H9 (cell line): ENCODE data around the gene WDR72. TPM values are rescaled to one million over a fixed set of nuclear protein-coding genes. Genes with fewer than 3 reads are reported as not detected.

Experiments
- DNase-seq: peaks from one replicate; pipeline ENCODE4 v3.0.0-alpha.2; 2017
- H2AFZ ChIP-seq: one replicate; pipeline ENCODE4 v1.6.1; 2013; ENCODE audit warnings: mild to moderate bottlenecking, low read length, control low read depth, moderate library complexity
- H2AK5ac ChIP-seq: 2 replicates; pipeline ENCODE4 v1.6.1; 2013; ENCODE audit warnings: low read length, control low read depth, mixed read lengths; ENCODE audit not compliant: insufficient read length
- H2BK120ac ChIP-seq: one replicate; pipeline ENCODE4 v1.6.1; 2013; ENCODE audit warnings: low read depth, mild to moderate bottlenecking, low read length, control low read depth, inconsistent platforms; ENCODE audit not compliant: poor library complexity, severe bottlenecking
- H2BK12ac ChIP-seq: 2 replicates; pipeline ENCODE4 v1.6.1; 2013; ENCODE audit warnings: low read length, control low read depth, mixed read lengths, low read depth; ENCODE audit not compliant: insufficient read length
- H2BK15ac ChIP-seq: 2 replicates; pipeline ENCODE4 v1.6.1; 2013; ENCODE audit warnings: low read depth, low read length, control low read depth
- H2BK20ac ChIP-seq: one replicate; pipeline ENCODE4 v1.6.1; 2013; ENCODE audit warnings: low read depth, mild to moderate bottlenecking, low read length, control low read depth, inconsistent platforms; ENCODE audit not compliant: poor library complexity, severe bottlenecking
- H2BK5ac ChIP-seq: 2 replicates; pipeline ENCODE4 v1.6.1; 2013; ENCODE audit warnings: low read length, control low read depth, mixed read lengths; ENCODE audit not compliant: insufficient read length
- H3K14ac ChIP-seq: 2 replicates; pipeline ENCODE4 v1.6.1; 2013; ENCODE audit warnings: low read length, control low read depth; ENCODE audit not compliant: insufficient read depth
- H3K18ac ChIP-seq: 2 replicates; pipeline ENCODE4 v1.6.1; 2013; ENCODE audit warnings: low read depth, mild to moderate bottlenecking, mixed read lengths, low read length, control low read depth; ENCODE audit not compliant: insufficient read length
- H3K23ac ChIP-seq: 2 replicates; pipeline ENCODE4 v1.6.1; 2013; ENCODE audit warnings: low read length, control low read depth, mixed read lengths, low read depth; ENCODE audit not compliant: insufficient read length
- H3K23me2 ChIP-seq: 2 replicates; pipeline ENCODE4 v1.6.1; 2013; ENCODE audit warnings: low read depth, mild to moderate bottlenecking, mixed read lengths, low read length, control low read depth; ENCODE audit not compliant: insufficient read length, poor library complexity, severe bottlenecking
- H3K27ac ChIP-seq: 2 replicates; pipeline ENCODE4 v1.5.1; 2013; ENCODE audit warnings: low read length, control low read depth, mixed read lengths, low read depth; ENCODE audit not compliant: insufficient read length
- H3K27me3 ChIP-seq: 2 replicates; pipeline ENCODE4 v1.6.1; 2013; ENCODE audit warnings: low read length, control low read depth, inconsistent platforms; ENCODE audit not compliant: insufficient read depth
- H3K4ac ChIP-seq: 2 replicates; pipeline ENCODE4 v1.6.1; 2013; ENCODE audit warnings: low read depth, mild to moderate bottlenecking, control low read depth, inconsistent platforms, low read length, moderate library complexity
- H3K4me1 ChIP-seq: 2 replicates; pipeline ENCODE4 v1.6.1; 2013; ENCODE audit warnings: low read length, control low read depth, inconsistent platforms; ENCODE audit not compliant: insufficient read depth
- H3K4me2 ChIP-seq: 2 replicates; pipeline ENCODE4 v1.6.1; 2013; ENCODE audit warnings: low read length, control low read depth, mixed read lengths; ENCODE audit not compliant: insufficient read length, insufficient read depth
- H3K56ac ChIP-seq: 2 replicates; pipeline ENCODE4 v1.6.1; 2013; ENCODE audit warnings: low read depth, mild to moderate bottlenecking, mixed read lengths, low read length, control low read depth; ENCODE audit not compliant: insufficient read length
- H3K79me1 ChIP-seq: 2 replicates; pipeline ENCODE4 v1.6.1; 2013; ENCODE audit warnings: low read depth, mild to moderate bottlenecking, moderate library complexity, low read length, control low read depth, inconsistent platforms; ENCODE audit not compliant: insufficient read depth, poor library complexity, severe bottlenecking
- H3K79me2 ChIP-seq: 2 replicates; pipeline ENCODE4 v1.6.1; 2013; ENCODE audit warnings: low read length, control low read depth, inconsistent platforms; ENCODE audit not compliant: insufficient read depth
- H3K9ac ChIP-seq: 2 replicates; pipeline ENCODE4 v1.6.1; 2013; ENCODE audit warnings: low read length, control low read depth, mixed read lengths; ENCODE audit not compliant: insufficient read length; ENCODE audit errors: extremely low read depth
- H3K9me3 ChIP-seq: one replicate; pipeline ENCODE4 v1.6.1; 2013; ENCODE audit warnings: low read depth, low read length, inconsistent platforms; ENCODE audit not compliant: control insufficient read depth
- H3T11ph ChIP-seq: one replicate; pipeline ENCODE4 v1.6.1; 2013; ENCODE audit warnings: mild to moderate bottlenecking, low read length, control low read depth, inconsistent platforms
- H4K20me1 ChIP-seq: one replicate; pipeline ENCODE4 v1.6.1; 2013; ENCODE audit not compliant: control insufficient read depth, insufficient read length, insufficient read depth
- H4K5ac ChIP-seq: 2 replicates; pipeline ENCODE4 v1.6.1; 2013; ENCODE audit warnings: low read depth, mild to moderate bottlenecking, mixed read lengths, low read length, control low read depth; ENCODE audit not compliant: insufficient read length
- H4K8ac ChIP-seq: replicated peaks from 2 replicates; pipeline ENCODE4 v1.6.1; 2013; ENCODE audit warnings: low read length, control low read depth, mixed read lengths, low read depth; ENCODE audit not compliant: insufficient read length
- H4K91ac ChIP-seq: 2 replicates; pipeline ENCODE4 v1.6.1; 2013; ENCODE audit warnings: low read depth, mild to moderate bottlenecking, moderate library complexity, mixed read lengths, low read length, control low read depth; ENCODE audit not compliant: insufficient read length
- H3K27ac Mint-ChIP-seq, 3 experiments: 2 replicates in 2 of 3; 3 replicates in 1 of 3; pipeline ENCODE4 v1.8.0; 2020 to 2021; ENCODE audit warnings: mixed read lengths in 3 of 3, mild to moderate bottlenecking in 1 of 3, moderate library complexity in 1 of 3
- H3K27me3 Mint-ChIP-seq: 2 replicates; pipeline ENCODE4 v1.8.0; 2021; ENCODE audit warnings: low read depth, mild to moderate bottlenecking, moderate library complexity, mixed read lengths
- H3K36me3 Mint-ChIP-seq, 3 experiments: 2 replicates in 2 of 3; 3 replicates in 1 of 3; pipeline ENCODE4 v1.8.0; 2020 to 2021; ENCODE audit warnings: low read depth in 3 of 3, mixed read lengths in 3 of 3; ENCODE audit not compliant: insufficient read depth in 1 of 3
- H3K4me1 Mint-ChIP-seq, 2 experiments: 2 replicates each; pipeline ENCODE4 v1.8.0; 2020; ENCODE audit warnings: mixed read lengths in 2 of 2
- H3K4me3 Mint-ChIP-seq, 2 experiments: 2 replicates in 1 of 2; 3 replicates in 1 of 2; pipeline ENCODE4 v1.8.0; 2020 to 2021; ENCODE audit warnings: mild to moderate bottlenecking in 2 of 2, mixed read lengths in 2 of 2, moderate library complexity in 1 of 2
- H3K9me3 Mint-ChIP-seq, 2 experiments: 2 replicates in 1 of 2; 3 replicates in 1 of 2; pipeline ENCODE4 v1.8.0; 2020; ENCODE audit warnings: mild to moderate bottlenecking in 2 of 2, mixed read lengths in 2 of 2, moderate library complexity in 1 of 2
- WGBS: extraction: QIAGEN DNeasy Blood & Tissue Kit; methylation state at CpG from one replicate; pipeline ENCODE4 v1.1.7; 2013; ENCODE audit warnings: missing lambda C conversion rate, low lambda C conversion rate, mixed read lengths; ENCODE audit not compliant: insufficient read length; ENCODE audit errors: extremely low coverage; 5-methylcytosine and 5-hydroxymethylcytosine counted together
- total RNA-seq: library from RNA; stranded (reverse); gene quantifications from 2 replicates; pipeline ENCODE4 v1.2.1, GENCODE V29; 2021
- TF ChIP-seq, protein P1 (sequence below): fragments of 200-600 bp; sonication (generic); conservative IDR thresholded peaks from 3 replicates; pipeline ENCODE4 v1.8.0; 2021; ENCODE audit warnings: antibody characterized with exemption, mild to moderate bottlenecking

Gene WDR72
- total RNA-seq, 1 experiment from 2014 or later = 2.9 TPM

- H3K9me3 ChIP-seq = no peaks in the 10 kb centered on the region
- no peaks in the 10 kb centered on the region; the same call in 1 of the 2 replicates for H3K4me1 ChIP-seq
- H3T11ph ChIP-seq = no peak overlapping the region
- H2BK5ac ChIP-seq = no peak overlapping the region
- no peak overlapping the region for H4K8ac ChIP-seq
- no CpG with 5 or more reads among the region's 3 CpGs for WGBS
- H4K5ac ChIP-seq = no peak overlapping the region
- H3K79me2 ChIP-seq = no peaks in the 10 kb centered on the region
- no peak overlapping the region for H3K18ac ChIP-seq
- H3K27ac ChIP-seq = no peak overlapping the region
- no peak overlapping the region for H2AFZ ChIP-seq
- no peak overlapping the region for H3K4me2 ChIP-seq
- no peak overlapping the region for H3K14ac ChIP-seq
- no peaks in the 10 kb centered on the region for H3K79me1 ChIP-seq
- no peak overlapping the region for H2BK120ac ChIP-seq
- H3K23ac ChIP-seq = no peak overlapping the region
- no peak overlapping the region for H4K91ac ChIP-seq
- DNase-seq = no peak
- peaks cover 3 to 6% of the 10 kb centered on the region in 2 experiments; a peak in 3 of 4 replicates for H3K4me1 Mint-ChIP-seq
- TF ChIP-seq, protein P1, sequence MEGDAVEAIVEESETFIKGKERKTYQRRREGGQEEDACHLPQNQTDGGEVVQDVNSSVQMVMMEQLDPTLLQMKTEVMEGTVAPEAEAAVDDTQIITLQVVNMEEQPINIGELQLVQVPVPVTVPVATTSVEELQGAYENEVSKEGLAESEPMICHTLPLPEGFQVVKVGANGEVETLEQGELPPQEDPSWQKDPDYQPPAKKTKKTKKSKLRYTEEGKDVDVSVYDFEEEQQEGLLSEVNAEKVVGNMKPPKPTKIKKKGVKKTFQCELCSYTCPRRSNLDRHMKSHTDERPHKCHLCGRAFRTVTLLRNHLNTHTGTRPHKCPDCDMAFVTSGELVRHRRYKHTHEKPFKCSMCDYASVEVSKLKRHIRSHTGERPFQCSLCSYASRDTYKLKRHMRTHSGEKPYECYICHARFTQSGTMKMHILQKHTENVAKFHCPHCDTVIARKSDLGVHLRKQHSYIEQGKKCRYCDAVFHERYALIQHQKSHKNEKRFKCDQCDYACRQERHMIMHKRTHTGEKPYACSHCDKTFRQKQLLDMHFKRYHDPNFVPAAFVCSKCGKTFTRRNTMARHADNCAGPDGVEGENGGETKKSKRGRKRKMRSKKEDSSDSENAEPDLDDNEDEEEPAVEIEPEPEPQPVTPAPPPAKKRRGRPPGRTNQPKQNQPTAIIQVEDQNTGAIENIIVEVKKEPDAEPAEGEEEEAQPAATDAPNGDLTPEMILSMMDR = no peak
- peaks cover 2% of the 10 kb centered on the region; the same call in 1 of the 2 replicates for H3K27me3 Mint-ChIP-seq
- no peak overlapping the region for H2BK20ac ChIP-seq
- no peaks in the 10 kb centered on the region for H3K23me2 ChIP-seq
- no peak overlapping the region for H3K4ac ChIP-seq
- H3K9me3 Mint-ChIP-seq = no peaks in the 10 kb centered on the region
- H2AK5ac ChIP-seq = no peak overlapping the region
- no peaks in the 10 kb centered on the region for H3K27me3 ChIP-seq
- H2BK15ac ChIP-seq = no peak overlapping the region
- H3K9ac ChIP-seq = no peak overlapping the region
- H3K36me3 Mint-ChIP-seq = no peaks in the 10 kb centered on the region
- no peak overlapping the region for H3K4me3 Mint-ChIP-seq
- H2BK12ac ChIP-seq = no peak overlapping the region
- no peaks in the 10 kb centered on the region for H4K20me1 ChIP-seq
- no peak overlapping the region for H3K56ac ChIP-seq
- H3K27ac Mint-ChIP-seq = no peak overlapping the region; a peak in 1 of 7 replicates
Measured at GRCh38 chr15:53670701-53671100, 88.8 kb downstream of the WDR72 start.
